ENCODE data around the gene TMIGD2.
A peak's percentile ranks its signal among the peaks of the same experiment; 100 is the strongest.
"Not testable (repeated sequence)": the region's sequence is repeated elsewhere in the genome, so short reads cannot be mapped to it uniquely, and the experiment has no call there.

TMIGD2 gene

GRCh38 chr19:4266253-4267000 is 35.8 kb downstream of the TMIGD2 start:
- no peak for DNase-seq

GRCh38 chr19:4264812-4265211 is 37.4 kb downstream of the TMIGD2 start:
- DNase-seq: no peak

GRCh38 chr19:4260613-4261191 is 41.5 kb downstream of the TMIGD2 start:
- DNase-seq: no peak

- no peak for DNase-seq
Observed at GRCh38 chr19:4258181-4258580, 44.0 kb downstream of the TMIGD2 start.

GRCh38 chr19:4257025-4257424 is 45.2 kb downstream of the TMIGD2 start:
- DNase-seq: no peak

GRCh38 chr19:4256563-4256962 is 45.6 kb downstream of the TMIGD2 start:
- no peak for DNase-seq

- peak; percentile 95 for DNase-seq
Observed at GRCh38 chr19:4246767-4247593, 55.2 kb downstream of the TMIGD2 start, which contains the start of gene YJU2. YJU2 (plus strand) TSS chr19:4247080; CDS start chr19:4247147, 67 bp downstream.

- not testable (repeated sequence) for DNase-seq
Observed at GRCh38 chr19:4245938-4246337, 56.3 kb downstream of the TMIGD2 start.
